ENCODE data around the gene GPR137B.
A peak's percentile ranks its signal among the peaks of the same experiment; 100 is the strongest.

The GPR137B gene

GRCh38 chr1:236167578-236167977 lies 25.2 kb downstream of the GPR137B start:
- TF ChIP-seq CTCF (conservative IDR thresholded peaks at IDR 0.05; ENCODE audit: low read depth, low read length) = no peak
- H3K4me3 ChIP-seq (ENCODE audit: low read length) = no peak overlapping the region
- DNase-seq (ENCODE audit: low read depth) = no peak

DNA sequence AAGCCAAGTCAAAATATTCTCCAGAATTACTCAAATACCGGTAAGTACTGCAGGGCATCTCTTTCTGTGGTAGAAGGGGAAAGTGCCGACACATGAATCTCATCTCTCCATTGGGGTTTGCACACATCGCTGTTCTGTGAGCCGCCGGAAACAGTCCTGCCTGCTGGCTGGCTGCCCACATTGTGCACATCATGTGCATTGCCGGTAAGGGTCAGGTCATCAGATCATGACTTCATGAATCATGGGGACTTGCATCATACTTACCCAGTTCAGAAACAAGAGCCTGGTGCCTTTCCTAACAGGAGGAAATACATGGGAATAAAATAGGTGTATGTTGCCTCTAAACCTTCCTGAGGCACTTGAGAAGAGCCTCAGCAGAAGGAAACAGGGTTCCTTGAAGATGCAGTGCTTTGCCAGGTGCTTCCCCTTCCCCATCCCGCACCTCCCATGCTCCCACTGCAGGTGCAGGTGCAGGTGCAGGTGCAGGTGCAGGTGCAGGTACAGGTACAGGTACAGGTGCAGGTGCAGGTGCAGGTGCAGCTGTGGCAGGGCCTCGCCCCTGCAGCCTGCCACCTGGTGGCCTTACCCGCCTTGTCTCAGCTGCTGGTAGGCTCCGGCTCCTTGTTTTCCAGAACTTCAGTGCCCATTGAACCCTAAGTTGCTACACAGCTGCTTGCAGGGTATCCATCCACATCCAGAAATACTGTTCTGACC lies 26.5 kb downstream of the GPR137B start:
- DNase-seq (ENCODE audit: low read depth) = peak; percentile 90
- no peak overlapping the region for H3K4me3 ChIP-seq (ENCODE audit: low read length)
- TF ChIP-seq CTCF (conservative IDR thresholded peaks at IDR 0.05; ENCODE audit: low read depth, low read length) = peak; percentile 25

GRCh38 chr1:236172041-236172579 lies 29.8 kb downstream of the GPR137B start:
- no peak for DNase-seq (ENCODE audit: low read depth)
- no peak for TF ChIP-seq CTCF (conservative IDR thresholded peaks at IDR 0.05; ENCODE audit: low read depth, low read length)
- H3K4me3 ChIP-seq (ENCODE audit: low read length) = no peak overlapping the region

DNA sequence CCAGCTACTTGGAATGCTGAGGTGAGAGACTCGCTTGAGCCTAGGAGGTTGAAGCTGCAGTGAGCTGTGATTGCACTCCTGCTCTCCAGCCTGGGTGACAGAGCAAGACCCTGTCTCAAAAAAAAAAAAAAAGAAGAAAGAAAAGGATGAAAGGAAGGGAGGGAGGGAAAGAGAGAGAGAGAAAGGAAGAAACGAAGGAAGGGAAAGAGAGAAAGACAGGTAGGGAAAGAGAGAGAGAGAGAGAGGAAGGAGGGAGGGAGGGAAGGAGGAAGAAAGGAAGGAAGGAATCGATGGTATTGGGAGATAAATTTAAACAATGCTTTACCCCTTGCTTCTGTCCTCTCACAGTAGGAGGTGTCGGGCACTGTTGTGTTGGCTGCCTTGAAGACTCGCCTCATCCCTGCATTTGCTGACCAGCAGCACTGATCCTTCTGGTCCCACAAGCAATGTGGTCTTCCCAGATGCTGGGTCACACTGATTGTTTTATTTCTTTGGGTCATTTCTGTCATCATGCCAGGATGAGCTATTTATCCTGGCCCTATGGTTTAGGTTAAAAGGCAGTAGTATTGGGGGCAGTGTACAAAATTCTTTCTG lies 30.9 kb downstream of the GPR137B start:
- no peak for DNase-seq (ENCODE audit: low read depth)
- TF ChIP-seq CTCF (conservative IDR thresholded peaks at IDR 0.05; ENCODE audit: low read depth, low read length) = no peak
- H3K4me3 ChIP-seq (ENCODE audit: low read length) = no peak overlapping the region

DNA sequence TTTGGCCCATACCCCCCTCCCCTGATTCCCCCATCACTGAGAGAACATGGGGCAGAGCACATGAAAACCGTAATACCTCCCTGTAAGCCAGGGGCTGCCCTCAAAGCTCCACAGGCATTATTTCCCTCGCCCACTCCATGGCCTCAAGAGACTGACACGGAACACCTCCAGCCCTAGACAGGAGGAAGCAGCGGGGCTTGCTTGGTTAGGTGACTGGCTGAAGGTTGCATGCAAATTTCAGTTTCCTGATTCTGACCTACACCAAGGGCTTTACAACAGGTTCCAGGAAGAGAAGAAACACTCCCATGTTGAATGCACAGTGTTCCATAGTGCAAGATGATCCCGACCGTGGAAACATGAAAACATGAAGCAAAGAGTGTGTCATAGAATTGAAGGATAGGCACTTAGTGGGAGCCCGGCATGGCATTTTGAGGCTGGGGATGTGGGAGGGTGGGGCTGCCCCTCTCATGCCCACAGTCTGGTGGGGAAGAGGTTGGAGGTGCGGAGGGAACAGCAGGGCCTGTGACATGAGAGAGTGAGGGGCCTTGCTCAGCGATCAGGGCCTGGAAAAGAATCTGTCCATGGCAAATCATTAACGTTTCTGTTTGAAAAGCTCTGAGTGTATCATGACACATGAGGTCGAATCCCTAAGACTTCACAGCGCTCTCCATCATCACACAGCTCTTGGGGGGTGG lies 33.5 kb downstream of the GPR137B start:
- no peak overlapping the region for H3K4me3 ChIP-seq (ENCODE audit: low read length)
- no peak for TF ChIP-seq CTCF (conservative IDR thresholded peaks at IDR 0.05; ENCODE audit: low read depth, low read length)
- DNase-seq (ENCODE audit: low read depth) = no peak

DNA sequence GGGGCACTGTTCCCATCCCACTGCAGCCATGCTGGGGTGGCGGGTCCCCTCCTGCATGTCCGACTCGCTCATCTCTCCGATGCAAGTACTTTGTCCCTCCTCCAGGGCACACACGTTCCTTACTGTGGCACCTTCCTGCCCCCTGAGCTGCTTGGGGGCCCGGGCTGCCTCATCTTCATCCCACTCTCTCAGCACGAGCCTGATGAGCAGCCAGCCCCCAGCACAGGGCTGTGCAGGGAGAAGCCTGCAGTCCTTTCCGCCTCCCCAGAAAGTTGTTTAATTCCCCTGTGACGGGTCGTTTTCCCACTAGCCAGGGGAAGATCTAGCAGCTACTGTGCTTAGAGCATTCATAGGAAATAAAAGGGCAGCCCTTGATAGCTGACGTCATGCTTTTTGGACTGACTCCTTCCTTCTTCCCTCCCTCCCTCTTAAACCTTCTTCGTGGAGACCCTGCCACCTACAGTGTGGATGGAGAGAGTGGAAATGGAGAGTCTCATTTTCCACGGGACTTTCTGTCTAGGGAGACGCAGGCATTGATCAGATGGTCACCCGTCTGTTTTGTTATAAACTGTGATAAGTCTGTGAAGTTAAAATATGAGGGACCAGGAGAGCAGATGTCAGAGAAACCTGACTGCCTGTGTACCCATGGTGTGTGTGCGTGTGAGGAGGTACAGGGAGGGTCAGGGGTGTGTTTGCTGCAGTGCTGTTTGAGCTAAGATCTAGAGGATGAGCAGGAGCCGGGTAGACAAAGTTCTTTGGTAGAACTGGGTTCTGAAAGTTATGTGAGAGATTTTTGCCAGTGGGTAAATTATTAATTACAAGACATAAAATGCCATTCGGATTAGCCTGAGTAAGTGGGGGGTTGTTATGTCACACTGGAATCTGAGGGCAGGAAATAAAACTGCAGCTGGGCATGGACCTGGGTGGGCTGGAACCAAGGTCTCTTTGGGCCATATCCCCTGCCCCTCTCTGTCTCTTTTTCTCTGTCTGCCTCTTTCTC lies 34.3 kb downstream of the GPR137B start:
- TF ChIP-seq CTCF (conservative IDR thresholded peaks at IDR 0.05; ENCODE audit: low read depth, low read length) = no peak
- peak overlapping the region; percentile 3 for H3K4me3 ChIP-seq (ENCODE audit: low read length)
- DNase-seq (ENCODE audit: low read depth) = no peak

Data from retinal pigment epithelial cell (primary cell).